ENCODE measurements around the gene PCDHA5.

PCDHA5 gene

GRCh38 chr5:140823475-140823874 lies 2.1 kb downstream of the PCDHA5 start:
- TF ChIP-seq FOXM1 (IDR thresholded peaks at IDR 0.05; ENCODE audit: borderline replicate concordance, low read depth) (no peak), ZBTB7A (IDR thresholded peaks at IDR 0.05; ENCODE audit: low read depth) (no peak)

- TF ChIP-seq TAF1 (IDR thresholded peaks at IDR 0.05; ENCODE audit: low read depth) (no peak), RAD21 (IDR thresholded peaks at IDR 0.05; ENCODE audit: low read depth) (no peak), FOXM1 (IDR thresholded peaks at IDR 0.05; ENCODE audit: borderline replicate concordance, low read depth) (no peak), ZBTB7A (IDR thresholded peaks at IDR 0.05; ENCODE audit: low read depth) (no peak), EGR1 (IDR thresholded peaks at IDR 0.05) (no peak), CREB1 (IDR thresholded peaks at IDR 0.05; ENCODE audit: low read depth) (no peak), TEAD4 (IDR thresholded peaks at IDR 0.05) (no peak), TCF12 (IDR thresholded peaks at IDR 0.05; ENCODE audit: low read depth) (no peak), USF1 (IDR thresholded peaks at IDR 0.05) (no peak), REST (IDR thresholded peaks at IDR 0.05; ENCODE audit: low read depth) (no peak), EP300 (IDR thresholded peaks at IDR 0.05; ENCODE audit: borderline replicate concordance) (no peak), YY1 (IDR thresholded peaks at IDR 0.05; ENCODE audit: low read depth) (no peak), CEBPB (IDR thresholded peaks at IDR 0.05) (no peak), NFIC (IDR thresholded peaks at IDR 0.05) (no peak)
These were observed 6.4 kb downstream of the PCDHA5 start, which contains the start of gene PCDHA6 for GRCh38 chr5:140827704-140828361. TSS of gene PCDHA6 (plus strand) at chr5:140827960. CDS start at chr5:140828092, 132 bp downstream.

- no peak for TF ChIP-seq REST (IDR thresholded peaks at IDR 0.05; ENCODE audit: low read depth)
- no peak for TF ChIP-seq EP300 (IDR thresholded peaks at IDR 0.05; ENCODE audit: borderline replicate concordance)
- no peak for TF ChIP-seq USF1 (IDR thresholded peaks at IDR 0.05)
- no peak for TF ChIP-seq TCF12 (IDR thresholded peaks at IDR 0.05; ENCODE audit: low read depth)
- no peak for TF ChIP-seq CREB1 (IDR thresholded peaks at IDR 0.05; ENCODE audit: low read depth)
These were observed 6.9 kb downstream of the PCDHA5 start for GRCh38 chr5:140828362-140828737.

GRCh38 chr5:140833993-140834392 lies 12.6 kb downstream of the PCDHA5 start, which contains the start of gene PCDHA7:
TSS of gene PCDHA7 (plus strand) at chr5:140834269. CDS start at chr5:140834384, 115 bp downstream.
- TF ChIP-seq EGR1 (IDR thresholded peaks at IDR 0.05) (no peak), YY1 (IDR thresholded peaks at IDR 0.05; ENCODE audit: low read depth) (no peak), FOXM1 (IDR thresholded peaks at IDR 0.05; ENCODE audit: borderline replicate concordance, low read depth) (no peak)

GRCh38 chr5:140835622-140836510 lies 14.5 kb downstream of the PCDHA5 start:
- no peak for TF ChIP-seq NFIC (IDR thresholded peaks at IDR 0.05)
- no peak for TF ChIP-seq TAF1 (IDR thresholded peaks at IDR 0.05; ENCODE audit: low read depth)
- no peak for TF ChIP-seq EP300 (IDR thresholded peaks at IDR 0.05; ENCODE audit: borderline replicate concordance)
- TF ChIP-seq MAX (IDR thresholded peaks at IDR 0.05): no peak
- TF ChIP-seq RAD21 (IDR thresholded peaks at IDR 0.05; ENCODE audit: low read depth): no peak
- no peak for TF ChIP-seq ZBTB7A (IDR thresholded peaks at IDR 0.05; ENCODE audit: low read depth)
- TF ChIP-seq USF1 (IDR thresholded peaks at IDR 0.05): no peak
- TF ChIP-seq FOXM1 (IDR thresholded peaks at IDR 0.05; ENCODE audit: borderline replicate concordance, low read depth): no peak
